Esophagus (tissue), 2 donors: ENCODE results near the gene IL3. TPM values are rescaled to one million over a fixed set of nuclear protein-coding genes. Genes with fewer than 3 reads are reported as not detected.

Experiments
- H3K27ac ChIP-seq, 2 donors: one replicate each; pipeline ENCODE4 v1.5.1; 2013; ENCODE audit warnings: low read depth in 2 of 2, mild to moderate bottlenecking in 2 of 2, inconsistent platforms in 1 of 2, low read length in 1 of 2, moderate library complexity in 1 of 2
- H3K27me3 ChIP-seq, 2 donors: one replicate each; pipeline ENCODE4 v1.6.1; 2013; ENCODE audit warnings: low read length in 2 of 2, control low read depth in 1 of 2, mild to moderate bottlenecking in 1 of 2; ENCODE audit not compliant: insufficient read depth in 2 of 2, control insufficient read depth in 1 of 2
- H3K36me3 ChIP-seq, 2 donors: one replicate each; pipeline ENCODE4 v1.6.1; 2013; ENCODE audit warnings: low read length in 1 of 2; ENCODE audit not compliant: control insufficient read depth in 2 of 2, insufficient read depth in 2 of 2
- H3K4me1 ChIP-seq, 2 donors: one replicate each; pipeline ENCODE4 v1.6.1; 2013; ENCODE audit warnings: low read length in 1 of 2; ENCODE audit not compliant: control insufficient read depth in 2 of 2, insufficient read depth in 2 of 2
- H3K4me3 ChIP-seq, 2 donors: one replicate each; pipeline ENCODE4 v1.5.1; 2013; ENCODE audit warnings: low read length in 2 of 2, mild to moderate bottlenecking in 2 of 2, low read depth in 1 of 2, moderate library complexity in 1 of 2
- H3K9me3 ChIP-seq, 2 donors: one replicate each; pipeline ENCODE4 v1.6.1; 2013; ENCODE audit warnings: mild to moderate bottlenecking in 2 of 2, low read depth in 1 of 2, low read length in 1 of 2, moderate library complexity in 1 of 2; ENCODE audit not compliant: control insufficient read depth in 2 of 2, insufficient read depth in 1 of 2
- WGBS, 2 donors: extraction: QIAGEN DNeasy Blood & Tissue Kit; methylation state at CpG; one replicate each; pipeline ENCODE4 v1.1.7; 2013; 5-methylcytosine and 5-hydroxymethylcytosine counted together
- polyA plus RNA-seq, 2 donors: library from polyadenylated mRNA; stranded (reverse); fragments of 200-250 nt; gene quantifications; one replicate each; pipeline ENCODE4 v1.2.3, GENCODE V29; 2013
- donor health status: healthy with polysubstance abuse.
- donor health status: Bipolar disorder and iron deficiency.

Gene IL3
- polyA plus RNA-seq, 2 donors, result not detected

GRCh38 chr5:132055441-132055807 is 5.0 kb upstream of the IL3 start:
- Histone ChIP-seq H3K36me3 (no peaks in the 10 kb centered on the region), H3K9me3 (no peaks in the 10 kb centered on the region), H3K27ac (no peak overlapping the region), H3K4me1 (no peaks in the 10 kb centered on the region), H3K27me3 (no peaks in the 10 kb centered on the region), H3K4me3 (no peak overlapping the region)
- 96 to 98% methylated on average over 1 of the region's 1 CpG for WGBS, 2 donors

GRCh38 chr5:132055808-132056609 is 4.4 kb upstream of the IL3 start:
- H3K4me3 ChIP-seq, result no peak overlapping the region
- H3K27ac ChIP-seq, result no peak overlapping the region
- no peaks in the 10 kb centered on the region for H3K36me3 ChIP-seq
- H3K27me3 ChIP-seq, result no peaks in the 10 kb centered on the region
- no peaks in the 10 kb centered on the region for H3K4me1 ChIP-seq
- WGBS, 2 donors, result 74 to 76% methylated on average over 12 of the region's 12 CpGs
- H3K9me3 ChIP-seq, result no peaks in the 10 kb centered on the region

GRCh38 chr5:132056610-132057497 is 3.6 kb upstream of the IL3 start:
- Histone ChIP-seq H3K9me3 (no peaks in the 10 kb centered on the region), H3K36me3 (no peaks in the 10 kb centered on the region), H3K4me1 (no peaks in the 10 kb centered on the region), H3K27ac (no peak overlapping the region), H3K4me3 (no peak overlapping the region), H3K27me3 (no peaks in the 10 kb centered on the region)
- 88 to 89% methylated on average over 14 of the region's 14 CpGs for WGBS, 2 donors

- WGBS, 2 donors, result 86 to 90% methylated on average over 12 of the region's 12 CpGs
- H3K27me3 ChIP-seq, result no peaks in the 10 kb centered on the region
- H3K27ac ChIP-seq, result no peak overlapping the region
Observed at GRCh38 chr5:132057498-132058255, 2.8 kb upstream of the IL3 start.

GRCh38 chr5:132058646-132059042 is 1.8 kb upstream of the IL3 start:
- Histone ChIP-seq H3K4me3 (no peak overlapping the region), H3K27me3 (no peaks in the 10 kb centered on the region), H3K36me3 (no peaks in the 10 kb centered on the region), H3K27ac (no peak overlapping the region), H3K4me1 (no peaks in the 10 kb centered on the region), H3K9me3 (no peaks in the 10 kb centered on the region)
- WGBS, 2 donors, result 79 to 86% methylated on average over 7 of the region's 7 CpGs

More at GRCh38 chr5:132057498-132058255, 2.8 kb upstream of the IL3 start:
- no peaks in the 10 kb centered on the region for H3K36me3 ChIP-seq
- H3K9me3 ChIP-seq, result no peaks in the 10 kb centered on the region
- H3K4me3 ChIP-seq, result no peak overlapping the region
- H3K4me1 ChIP-seq, result no peaks in the 10 kb centered on the region

- Histone ChIP-seq H3K4me1 (no peaks in the 10 kb centered on the region), H3K9me3 (no peaks in the 10 kb centered on the region), H3K36me3 (no peaks in the 10 kb centered on the region), H3K4me3 (no peak overlapping the region), H3K27me3 (no peaks in the 10 kb centered on the region), H3K27ac (no peak overlapping the region)
- WGBS, 2 donors, result 77 to 83% methylated on average over 9 of the region's 9 CpGs
Observed at GRCh38 chr5:132059043-132059695, 1.3 kb upstream of the IL3 start.

GRCh38 chr5:132059696-132060500 is 557 bp upstream of the IL3 start:
- WGBS, 2 donors, result 90 to 95% methylated on average over 13 of the region's 13 CpGs
- no peaks in the 10 kb centered on the region for H3K36me3 ChIP-seq
- no peaks in the 10 kb centered on the region for H3K9me3 ChIP-seq
- H3K27ac ChIP-seq, result no peak overlapping the region
- H3K4me3 ChIP-seq, result no peak overlapping the region
- peaks cover 0 to under 1% of the 10 kb centered on the region in 2 donors for H3K4me1 ChIP-seq
- H3K27me3 ChIP-seq, result no peaks in the 10 kb centered on the region

GRCh38 chr5:132063090-132063911 is 2.8 kb downstream of the IL3 start:
- H3K4me3 ChIP-seq, result no peak overlapping the region
- WGBS, 2 donors, result 40% methylated on average over 9 of the region's 9 CpGs
- no peaks in the 10 kb centered on the region for H3K9me3 ChIP-seq
- H3K27ac ChIP-seq, result no peak overlapping the region
- H3K36me3 ChIP-seq, result no peaks in the 10 kb centered on the region
- peaks cover 0 to 4% of the 10 kb centered on the region in 2 donors for H3K4me1 ChIP-seq
- no peaks in the 10 kb centered on the region for H3K27me3 ChIP-seq
